HEK293T (cell line): ENCODE results near the gene CRYGS.
"Not testable (repeated sequence)": the region's sequence is repeated elsewhere in the genome, so short reads cannot be mapped to it uniquely, and the experiment has no call there.

Source experiments
- CTCF ChIA-PET: fragments of 350-600 bp; formaldehyde crosslinking; extraction: SDS; loops from one replicate; lab custom pipeline; 2021; ENCODE audit warnings: antibody characterized with exemption, inconsistent platforms; lab: Yijun Ruan, JAX
- POLR2A ChIA-PET: fragments of 350-600 bp; formaldehyde crosslinking; extraction: SDS; loops from one replicate; lab custom pipeline; 2020; ENCODE audit warnings: antibody characterized with exemption, inconsistent platforms; lab: Yijun Ruan, JAX
- DNase-seq: peaks from one replicate; pipeline ENCODE4 v3.0.0; 2012; ENCODE audit warnings: mixed read lengths; ENCODE audit errors: extremely low spot score
- ARNT ChIP-seq: fragments of 450-650 bp; IDR thresholded peaks from 2 replicates; pipeline ENCODE4 v1.6.1; 2017; ENCODE audit warnings: mild to moderate bottlenecking
- BHLHE40 ChIP-seq: fragments of 450-650 bp; IDR thresholded peaks from 2 replicates; pipeline ENCODE4 v1.6.1; 2016; ENCODE audit warnings: mild to moderate bottlenecking, moderate library complexity, borderline replicate concordance
- CTBP1 ChIP-seq: fragments of 450-650 bp; IDR thresholded peaks from 2 replicates; pipeline ENCODE4 v1.6.1; 2016; ENCODE audit warnings: borderline replicate concordance
- ELF4 ChIP-seq: fragments of 450-650 bp; IDR thresholded peaks from 2 replicates; pipeline ENCODE4 v1.6.1; 2017; ENCODE audit warnings: antibody characterized with exemption
- FOXA1 ChIP-seq: fragments of 450-650 bp; IDR thresholded peaks from 2 replicates; pipeline ENCODE4 v1.6.1; 2016; ENCODE audit warnings: mild to moderate bottlenecking
- FOXK2 ChIP-seq: fragments of 450-650 bp; IDR thresholded peaks from 2 replicates; pipeline ENCODE4 v1.6.1; 2016; ENCODE audit warnings: mild to moderate bottlenecking
- FOXM1 ChIP-seq: fragments of 450-650 bp; IDR thresholded peaks from 2 replicates; pipeline ENCODE4 v1.6.1; 2017; ENCODE audit warnings: mild to moderate bottlenecking, borderline replicate concordance
- HDGF ChIP-seq: fragments of 450-650 bp; IDR thresholded peaks from 2 replicates; pipeline ENCODE4 v1.6.1; 2017; ENCODE audit warnings: antibody characterized with exemption, borderline replicate concordance
- L3MBTL2 ChIP-seq: fragments of 450-650 bp; conservative IDR thresholded peaks from 2 replicates; pipeline ENCODE4 v1.6.1; 2016; ENCODE audit warnings: mild to moderate bottlenecking
- LEF1 ChIP-seq: fragments of 450-650 bp; IDR thresholded peaks from 2 replicates; pipeline ENCODE4 v1.6.1; 2017; ENCODE audit warnings: mild to moderate bottlenecking, borderline replicate concordance
- NFRKB ChIP-seq: fragments of 450-650 bp; IDR thresholded peaks from 2 replicates; pipeline ENCODE4 v1.6.1; 2016; ENCODE audit warnings: mild to moderate bottlenecking, moderate library complexity
- SP1 ChIP-seq: fragments of 450-650 bp; IDR thresholded peaks from 2 replicates; pipeline ENCODE4 v1.6.1; 2017
- SUZ12 ChIP-seq: fragments of 450-650 bp; IDR thresholded peaks from 2 replicates; pipeline ENCODE4 v1.6.1; 2016; ENCODE audit warnings: mild to moderate bottlenecking
- TARDBP ChIP-seq: fragments of 450-650 bp; IDR thresholded peaks from 2 replicates; pipeline ENCODE4 v1.6.1; 2016
- ZNF384 ChIP-seq: fragments of 450-650 bp; IDR thresholded peaks from 2 replicates; pipeline ENCODE4 v1.6.1; 2016
- TF ChIP-seq, protein P1 (sequence below): fragments of 450-650 bp; IDR thresholded peaks from 2 replicates; pipeline ENCODE4 v1.6.1; 2016

Gene CRYGS

DNA sequence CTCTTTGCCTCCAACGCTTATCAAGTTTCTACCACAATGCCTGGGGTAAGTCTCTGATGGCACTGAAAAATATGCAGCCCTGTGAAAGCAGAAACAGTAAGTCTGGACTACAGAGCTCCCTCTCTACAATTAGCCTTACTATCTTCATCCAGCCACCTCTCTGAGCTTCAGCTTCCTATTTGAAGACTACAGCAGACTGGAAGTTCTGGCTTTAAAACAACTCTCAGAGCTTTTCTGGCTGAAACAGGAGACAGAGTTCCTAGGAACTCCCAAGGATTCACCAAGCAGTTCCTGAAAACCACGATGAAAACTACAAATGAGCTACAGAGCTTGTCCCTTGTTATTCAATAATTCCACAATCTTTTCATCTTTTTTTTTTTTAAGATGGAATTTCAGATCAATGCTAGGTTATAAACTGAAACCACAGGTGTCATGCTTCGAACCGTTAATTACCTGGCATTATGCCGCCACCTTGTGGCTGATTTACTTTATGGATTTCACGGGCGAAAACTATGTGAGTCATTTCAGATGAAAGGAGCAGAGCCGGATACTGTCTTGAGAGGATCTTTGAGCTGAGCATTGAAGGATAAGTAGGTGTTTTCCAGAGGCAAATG, 3.9 kb downstream of the CRYGS start:
- TF ChIP-seq FOXM1: no peak
- TF ChIP-seq, protein P1, sequence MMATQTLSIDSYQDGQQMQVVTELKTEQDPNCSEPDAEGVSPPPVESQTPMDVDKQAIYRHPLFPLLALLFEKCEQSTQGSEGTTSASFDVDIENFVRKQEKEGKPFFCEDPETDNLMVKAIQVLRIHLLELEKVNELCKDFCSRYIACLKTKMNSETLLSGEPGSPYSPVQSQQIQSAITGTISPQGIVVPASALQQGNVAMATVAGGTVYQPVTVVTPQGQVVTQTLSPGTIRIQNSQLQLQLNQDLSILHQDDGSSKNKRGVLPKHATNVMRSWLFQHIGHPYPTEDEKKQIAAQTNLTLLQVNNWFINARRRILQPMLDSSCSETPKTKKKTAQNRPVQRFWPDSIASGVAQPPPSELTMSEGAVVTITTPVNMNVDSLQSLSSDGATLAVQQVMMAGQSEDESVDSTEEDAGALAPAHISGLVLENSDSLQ: no peak
- peak; percentile 34 for DNase-seq
- CTCF ChIA-PET: interaction anchor here (0.6 to 2.1 kb wide), 9 partner anchors 11 to 552 kb away, joined by 3 to 13 read pairs (median 4); no protein-coding TSS in a partner anchor

DNA sequence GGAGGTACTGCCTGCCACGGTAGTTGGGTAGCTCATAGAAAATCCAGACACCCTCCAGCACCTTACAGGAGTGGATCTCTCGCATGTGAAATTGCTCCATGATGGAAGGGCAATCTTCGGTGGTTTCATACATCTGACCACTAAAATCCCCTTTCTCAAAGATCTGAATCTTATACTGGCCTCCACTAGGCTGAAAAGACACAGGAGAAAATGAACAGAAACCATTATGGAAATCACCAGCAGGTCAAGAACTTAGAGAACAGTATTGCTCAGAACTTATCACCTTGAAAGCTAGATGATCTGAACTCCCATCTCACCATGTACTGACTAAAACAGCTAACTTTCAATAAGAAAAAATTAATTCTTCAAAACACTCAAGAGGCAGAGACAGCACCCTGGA, 5.4 kb downstream of the CRYGS start:
- ChIA-PET CTCF (no interaction called here), POLR2A (no interaction called here)

More for the DNA sequence above, 3.9 kb downstream of the CRYGS start:
- POLR2A ChIA-PET: no interaction called here

DNA sequence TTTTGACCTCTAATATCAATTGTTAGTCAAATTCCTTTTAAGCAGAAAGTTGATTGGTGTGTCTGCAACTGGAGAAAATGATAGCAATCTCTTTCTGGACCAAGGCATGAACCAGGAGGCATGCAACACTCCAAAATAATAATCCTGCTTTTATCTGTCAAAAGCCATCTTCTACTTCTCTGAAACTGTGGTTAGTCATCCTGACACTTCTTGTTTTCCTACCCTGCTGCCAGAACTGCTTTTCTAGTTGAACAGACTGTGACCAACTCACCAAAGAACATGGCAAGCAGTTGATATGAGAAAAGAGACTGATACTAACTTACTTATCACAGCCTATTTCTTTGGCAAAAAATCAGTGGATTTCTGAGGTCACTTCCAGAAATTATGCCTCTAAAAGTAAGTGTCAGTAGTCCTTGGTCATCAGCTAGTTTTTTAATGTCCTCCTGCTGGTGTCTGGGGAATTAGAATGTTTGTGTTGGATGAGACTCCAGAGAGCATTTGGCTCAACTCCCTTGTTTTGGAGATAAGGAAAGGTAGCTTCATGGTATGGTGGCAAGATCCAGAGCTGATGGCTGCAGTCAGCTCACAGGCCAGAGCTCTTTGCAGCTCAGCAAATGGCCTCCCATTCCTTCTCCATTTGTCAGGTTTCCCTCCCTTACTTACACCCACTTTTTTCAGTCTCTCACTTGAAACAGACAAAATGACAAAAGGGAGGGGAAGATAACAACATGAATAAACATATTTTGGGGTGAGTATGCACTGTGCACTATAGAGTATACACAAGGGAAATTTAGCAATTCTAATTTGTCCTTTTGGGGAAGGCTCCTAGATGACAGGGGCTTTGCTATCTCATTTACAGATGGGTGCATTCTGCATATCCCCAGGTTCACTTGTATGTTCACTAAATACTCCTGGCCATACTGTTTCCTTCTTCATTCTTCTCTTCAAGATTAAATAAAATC, 7.0 kb downstream of the CRYGS start:
- POLR2A ChIA-PET: no interaction called here
- DNase-seq: no peak
- CTCF ChIA-PET: interaction anchor here (0.7 kb wide), 1 partner anchor 178 kb away, joined by 4 read pairs; no protein-coding TSS in a partner anchor

More for the DNA sequence above, 5.4 kb downstream of the CRYGS start:
- TF ChIP-seq SP1 (no peak), CTBP1 (no peak), LEF1 (no peak), SUZ12 (no peak), ELF4 (no peak), BHLHE40 (no peak), NFRKB (no peak), FOXK2 (no peak), FOXM1 (no peak), TARDBP (no peak), HDGF (no peak), L3MBTL2 (no peak), FOXA1 (no peak), ZNF384 (no peak), ARNT (no peak)
- TF ChIP-seq, protein P1: no peak
- DNase-seq: no peak

DNA sequence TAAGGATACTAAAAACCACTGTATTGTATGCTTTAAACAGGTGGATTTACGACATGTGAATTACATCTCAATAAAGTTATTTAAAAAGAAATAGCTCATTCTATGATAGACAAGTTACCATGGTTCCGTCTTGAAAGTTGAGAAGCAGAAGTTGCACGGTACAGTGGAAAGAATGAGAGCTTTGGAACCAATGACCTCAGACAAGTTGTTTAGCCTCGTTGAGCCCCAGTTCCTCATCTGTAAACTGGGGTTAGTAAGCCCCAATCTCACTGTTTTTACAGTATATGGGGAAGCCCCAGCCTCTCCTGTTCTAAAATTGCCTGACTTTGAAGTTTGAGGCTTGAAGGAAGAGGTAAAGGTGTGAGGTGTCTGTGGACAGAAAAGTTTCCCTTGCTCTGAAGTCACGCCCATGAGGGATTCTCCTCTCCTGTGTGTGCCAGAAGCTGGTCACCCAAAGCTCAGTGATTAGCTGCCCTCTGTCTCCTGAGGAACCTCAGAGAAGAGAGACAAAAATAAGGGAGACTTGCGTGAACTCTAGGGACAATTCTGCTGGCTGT, 10.0 kb downstream of the CRYGS start:
- no peak for DNase-seq
- TF ChIP-seq HDGF (no peak), ZNF384 (no peak), CTBP1 (no peak), TARDBP (no peak), SP1 (no peak), L3MBTL2 (no peak), FOXK2 (no peak), FOXM1 (no peak), ARNT (no peak), NFRKB (no peak), ELF4 (no peak), LEF1 (no peak), FOXA1 (no peak), BHLHE40 (no peak), SUZ12 (no peak)
- TF ChIP-seq, protein P1: no peak
- POLR2A ChIA-PET: no interaction called here
- CTCF ChIA-PET: no interaction called here

More for the DNA sequence above, 7.0 kb downstream of the CRYGS start:
- TF ChIP-seq BHLHE40 (no peak), NFRKB (no peak), TARDBP (no peak), CTBP1 (no peak), FOXA1 (no peak), HDGF (no peak), L3MBTL2 (no peak), ELF4 (no peak), LEF1 (no peak), SUZ12 (no peak), SP1 (no peak), ARNT (no peak)
- TF ChIP-seq, protein P1: no peak

DNA sequence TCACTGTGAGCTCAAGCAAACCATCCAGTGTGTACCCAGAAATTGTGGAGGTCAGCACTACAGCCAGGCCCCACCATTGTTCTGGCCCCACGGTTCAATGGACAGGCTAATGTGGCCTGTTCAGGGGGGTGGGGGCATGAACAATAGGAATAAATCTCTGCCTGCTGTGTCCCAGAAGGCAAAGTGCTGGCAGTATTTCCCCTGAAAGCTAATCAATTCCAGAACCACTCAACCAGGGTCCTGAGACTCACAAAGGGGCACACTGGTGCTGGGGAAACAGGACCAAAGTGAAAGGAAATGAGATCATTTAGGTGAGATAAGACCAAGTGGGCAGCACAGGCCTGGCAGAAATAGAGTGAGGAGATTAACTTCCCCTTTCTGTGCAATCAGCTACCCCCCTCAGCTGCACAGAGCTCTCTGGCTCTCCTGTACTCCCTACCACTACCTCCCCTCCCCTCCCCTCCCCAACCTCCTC, 11.5 kb downstream of the CRYGS start:
- ChIA-PET CTCF (no interaction called here), POLR2A (no interaction called here)
- no peak for DNase-seq
- TF ChIP-seq NFRKB: no peak
- no peak for TF ChIP-seq HDGF
- TF ChIP-seq ZNF384: no peak
- no peak for TF ChIP-seq ARNT
- TF ChIP-seq, protein P1: no peak
- TF ChIP-seq L3MBTL2: no peak
- TF ChIP-seq FOXK2: no peak
- TF ChIP-seq FOXA1: no peak
- no peak for TF ChIP-seq LEF1
- TF ChIP-seq CTBP1: no peak
- TF ChIP-seq SP1: no peak
- no peak for TF ChIP-seq FOXM1
- TF ChIP-seq BHLHE40: no peak

DNA sequence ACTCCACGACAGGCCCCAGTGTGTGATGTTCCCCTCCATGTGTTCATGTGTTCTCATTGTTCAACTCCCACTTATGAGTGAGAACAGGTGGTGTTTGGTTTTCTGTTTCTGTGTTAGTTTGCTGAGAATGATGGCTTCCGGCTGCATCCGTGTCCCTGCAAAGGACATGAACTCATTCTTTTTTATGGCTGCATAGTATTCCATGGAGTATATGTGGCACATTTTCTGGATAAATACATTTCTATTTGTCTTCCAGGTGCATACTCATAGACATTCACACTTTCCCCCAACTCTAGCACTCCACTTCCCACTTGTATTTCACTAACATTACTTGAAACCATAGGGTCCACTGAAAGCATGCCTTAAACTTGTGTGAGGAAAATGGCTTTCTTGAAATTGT, 12.5 kb downstream of the CRYGS start:
- CTCF ChIA-PET, POLR2A ChIA-PET: not testable (repeated sequence)

More for the DNA sequence above, 12.5 kb downstream of the CRYGS start:
- DNase-seq: not testable (repeated sequence)
